ENCODE results near the gene EXOC7.

The EXOC7 gene

DNA sequence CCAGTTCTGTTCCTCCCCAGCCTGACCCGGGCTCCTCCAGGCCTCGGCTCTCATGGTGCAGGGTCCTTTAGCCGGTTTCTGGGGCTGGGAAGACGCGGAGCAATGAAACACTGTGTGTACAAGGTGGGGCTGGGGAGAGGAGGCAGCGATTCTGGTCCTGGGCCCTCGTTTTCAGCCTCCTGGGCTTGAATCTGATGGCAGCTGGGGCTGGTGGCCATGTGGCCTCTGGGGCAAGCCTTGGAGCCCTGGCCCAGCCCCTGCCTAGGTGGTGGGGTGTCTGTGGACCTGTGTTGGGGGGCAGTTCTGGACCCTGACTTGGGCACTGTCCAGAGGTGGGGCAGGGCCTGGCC is 33.4 kb upstream of the EXOC7 start:
- Histone ChIP-seq H3K79me2 (ENCODE audit: insufficient read depth, low read length) (no peaks in the 10 kb centered on the region), H3K9me3 (ENCODE audit: insufficient read depth, low read length, severe bottlenecking) (no peaks in the 10 kb centered on the region), H3K36me3 (ENCODE audit: insufficient read depth, low read length) (no peaks in the 10 kb centered on the region), H3K9ac (ENCODE audit: low read depth, low read length) (no peak overlapping the region), H3K4me1 (ENCODE audit: insufficient read depth, low read length) (peaks cover 15% of the 10 kb centered on the region), H4K20me1 (ENCODE audit: insufficient read depth, low read length) (no peaks in the 10 kb centered on the region), H3K4me2 (ENCODE audit: insufficient read depth, low read length) (no peak overlapping the region), H3K27me3 (ENCODE audit: insufficient read depth, low read length, poor library complexity) (no peaks in the 10 kb centered on the region), H3K4me3 (ENCODE audit: low read depth in 1 of 2, low read length in 2 of 2) (no peak overlapping the region), H2AFZ (ENCODE audit: low read depth, low read length) (no peak overlapping the region), H3K27ac (ENCODE audit: low read length) (no peak overlapping the region)
- DNase-seq (no peak), ATAC-seq (ENCODE audit: insufficient read depth, low read depth) (no peak)
- TF ChIP-seq, protein P1, sequence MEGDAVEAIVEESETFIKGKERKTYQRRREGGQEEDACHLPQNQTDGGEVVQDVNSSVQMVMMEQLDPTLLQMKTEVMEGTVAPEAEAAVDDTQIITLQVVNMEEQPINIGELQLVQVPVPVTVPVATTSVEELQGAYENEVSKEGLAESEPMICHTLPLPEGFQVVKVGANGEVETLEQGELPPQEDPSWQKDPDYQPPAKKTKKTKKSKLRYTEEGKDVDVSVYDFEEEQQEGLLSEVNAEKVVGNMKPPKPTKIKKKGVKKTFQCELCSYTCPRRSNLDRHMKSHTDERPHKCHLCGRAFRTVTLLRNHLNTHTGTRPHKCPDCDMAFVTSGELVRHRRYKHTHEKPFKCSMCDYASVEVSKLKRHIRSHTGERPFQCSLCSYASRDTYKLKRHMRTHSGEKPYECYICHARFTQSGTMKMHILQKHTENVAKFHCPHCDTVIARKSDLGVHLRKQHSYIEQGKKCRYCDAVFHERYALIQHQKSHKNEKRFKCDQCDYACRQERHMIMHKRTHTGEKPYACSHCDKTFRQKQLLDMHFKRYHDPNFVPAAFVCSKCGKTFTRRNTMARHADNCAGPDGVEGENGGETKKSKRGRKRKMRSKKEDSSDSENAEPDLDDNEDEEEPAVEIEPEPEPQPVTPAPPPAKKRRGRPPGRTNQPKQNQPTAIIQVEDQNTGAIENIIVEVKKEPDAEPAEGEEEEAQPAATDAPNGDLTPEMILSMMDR (IDR thresholded peaks at IDR 0.05; ENCODE audit: borderline replicate concordance, extremely low read depth, low read length, poor library complexity, severe bottlenecking): no peak
- TF ChIP-seq EZH2 (IDR thresholded peaks at IDR 0.05; ENCODE audit: borderline replicate concordance, low read depth, low read length, severe bottlenecking): no peak

DNA sequence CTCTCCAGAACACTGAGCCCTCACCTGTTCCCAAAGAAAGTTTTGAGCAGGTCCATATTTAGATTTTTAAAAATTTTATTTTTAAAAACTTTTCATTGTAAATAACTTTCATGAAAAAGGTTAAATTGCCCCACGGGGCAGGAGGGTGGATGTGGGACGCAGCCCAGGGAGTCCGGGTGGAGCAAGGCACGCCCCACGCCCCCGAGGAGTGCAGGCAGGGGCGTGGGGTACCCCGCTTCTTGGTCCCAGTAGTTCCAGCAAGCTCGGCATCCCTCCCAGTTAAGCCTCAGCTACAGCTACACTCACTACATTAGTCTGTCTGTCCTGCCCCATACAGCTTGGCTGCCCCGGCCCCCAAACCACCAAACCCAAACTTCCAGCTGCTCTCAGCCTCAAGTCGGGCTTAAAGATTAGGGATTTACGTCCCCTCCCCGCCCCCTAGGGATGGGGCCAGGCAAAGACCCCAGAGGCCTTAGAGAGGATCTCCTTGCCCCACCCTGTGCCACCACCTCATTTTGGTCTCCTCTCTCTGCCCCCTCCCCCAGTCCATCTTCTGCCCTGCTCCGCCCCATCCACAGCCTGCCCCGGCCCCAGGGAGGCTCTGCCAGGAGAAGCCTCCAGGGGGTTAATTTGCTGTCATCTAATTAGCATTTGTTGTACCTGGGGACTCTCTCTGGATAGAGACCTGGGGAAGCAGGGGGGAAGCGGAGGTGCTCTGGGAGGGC is 32.9 kb upstream of the EXOC7 start:
- H3K9me3 ChIP-seq (ENCODE audit: insufficient read depth, low read length, severe bottlenecking): no peaks in the 10 kb centered on the region
- no peak overlapping the region for H3K27ac ChIP-seq (ENCODE audit: low read length)
- H2AFZ ChIP-seq (ENCODE audit: low read depth, low read length): no peak overlapping the region
- H3K36me3 ChIP-seq (ENCODE audit: insufficient read depth, low read length): no peaks in the 10 kb centered on the region
- H3K9ac ChIP-seq (ENCODE audit: low read depth, low read length): no peak overlapping the region
- TF ChIP-seq, protein P1 (IDR thresholded peaks at IDR 0.05; ENCODE audit: borderline replicate concordance, extremely low read depth, low read length, poor library complexity, severe bottlenecking): no peak
- no peak for TF ChIP-seq EZH2 (IDR thresholded peaks at IDR 0.05; ENCODE audit: borderline replicate concordance, low read depth, low read length, severe bottlenecking)
- no peaks in the 10 kb centered on the region for H4K20me1 ChIP-seq (ENCODE audit: insufficient read depth, low read length)
- H3K4me2 ChIP-seq (ENCODE audit: insufficient read depth, low read length): no peak overlapping the region
- no peaks in the 10 kb centered on the region for H3K27me3 ChIP-seq (ENCODE audit: insufficient read depth, low read length, poor library complexity)
- no peaks in the 10 kb centered on the region for H3K79me2 ChIP-seq (ENCODE audit: insufficient read depth, low read length)
- H3K4me1 ChIP-seq (ENCODE audit: insufficient read depth, low read length): peaks cover 10% of the 10 kb centered on the region
- ATAC-seq (ENCODE audit: insufficient read depth, low read depth) (no peak), DNase-seq (no peak)
- H3K4me3 ChIP-seq (ENCODE audit: low read depth in 1 of 2, low read length in 2 of 2): no peak overlapping the region

DNA sequence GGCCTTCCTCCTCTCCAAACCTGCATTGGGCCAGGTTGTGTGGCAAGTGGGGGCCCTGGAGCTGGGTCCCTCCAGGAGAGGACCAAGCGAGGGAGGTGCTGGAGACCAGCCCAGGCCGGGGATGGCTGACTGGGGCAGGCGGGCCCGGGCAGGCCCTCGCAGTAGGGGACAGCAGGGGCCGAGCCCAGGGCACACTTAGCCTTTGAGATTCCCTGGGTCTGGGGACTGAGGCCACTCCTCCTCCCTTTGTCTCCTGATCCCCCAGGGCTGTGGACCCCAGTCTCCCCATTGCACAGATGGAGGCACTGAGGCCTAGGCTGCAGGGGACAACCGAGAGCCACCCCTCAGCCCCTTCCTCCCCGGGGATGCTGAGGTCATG is 32.2 kb upstream of the EXOC7 start:
- TF ChIP-seq EZH2 (IDR thresholded peaks at IDR 0.05; ENCODE audit: borderline replicate concordance, low read depth, low read length, severe bottlenecking): no peak
- TF ChIP-seq, protein P1 (IDR thresholded peaks at IDR 0.05; ENCODE audit: borderline replicate concordance, extremely low read depth, low read length, poor library complexity, severe bottlenecking): no peak
- Histone ChIP-seq H3K4me2 (ENCODE audit: insufficient read depth, low read length) (no peak overlapping the region), H3K9me3 (ENCODE audit: insufficient read depth, low read length, severe bottlenecking) (no peaks in the 10 kb centered on the region), H3K4me1 (ENCODE audit: insufficient read depth, low read length) (peaks cover 4% of the 10 kb centered on the region), H3K79me2 (ENCODE audit: insufficient read depth, low read length) (no peaks in the 10 kb centered on the region), H3K4me3 (ENCODE audit: low read depth in 1 of 2, low read length in 2 of 2) (no peak overlapping the region), H2AFZ (ENCODE audit: low read depth, low read length) (no peak overlapping the region), H3K36me3 (ENCODE audit: insufficient read depth, low read length) (no peaks in the 10 kb centered on the region), H3K27me3 (ENCODE audit: insufficient read depth, low read length, poor library complexity) (no peaks in the 10 kb centered on the region), H4K20me1 (ENCODE audit: insufficient read depth, low read length) (no peaks in the 10 kb centered on the region), H3K27ac (ENCODE audit: low read length) (no peak overlapping the region), H3K9ac (ENCODE audit: low read depth, low read length) (no peak overlapping the region)
- DNase-seq (no peak), ATAC-seq (ENCODE audit: insufficient read depth, low read depth) (no peak)
